H1 (cell line): ENCODE results near the gene CHRNA10. TPM values are rescaled to one million over a fixed set of nuclear protein-coding genes. Genes with fewer than 3 reads are reported as not detected.
A peak's percentile ranks its signal among the peaks of the same experiment; 100 is the strongest.

Experiments used
- CTCF ChIA-PET: fragments of 300-600 bp; sonication (Branson Sonifier 250); formaldehyde crosslinking; loops from one replicate; lab custom pipeline; 2021; ENCODE audit not compliant: partially characterized antibody; lab: Charles Lee
- POLR2A ChIA-PET: fragments of 300-600 bp; sonication (Branson Sonifier 250); formaldehyde crosslinking; loops from one replicate; lab custom pipeline; 2021; ENCODE audit warnings: inconsistent platforms; ENCODE audit not compliant: partially characterized antibody; lab: Charles Lee
- DNase-seq, 2 experiments: peaks; one replicate each; pipeline versions ENCODE4 v3.0.0 to v3.0.0-alpha.2; 2010 to 2022; ENCODE audit warnings: low spot score in 2 of 2, low read depth in 1 of 2, mixed read lengths in 1 of 2
- FAIRE-seq: peaks from 2 replicates; lab custom pipeline; 2011; peaks lifted over from hg19 to GRCh38; lab: Jason Lieb, UNC
- H2AFZ ChIP-seq: 2 replicates; pipeline ENCODE4 v1.8.1; 2012; ENCODE audit warnings: low read length, inconsistent platforms
- H2AK5ac ChIP-seq: 2 replicates; pipeline ENCODE4 v1.6.1; 2013; ENCODE audit warnings: low read depth, low read length
- H2BK120ac ChIP-seq: replicated peaks from 2 replicates; pipeline ENCODE3; 2013; ENCODE audit warnings: low read depth, low read length, inconsistent platforms
- H2BK12ac ChIP-seq: 2 replicates; pipeline ENCODE4 v1.6.1; 2013; ENCODE audit warnings: low read depth, low read length
- H2BK15ac ChIP-seq: 2 replicates; pipeline ENCODE4 v1.6.1; 2013; ENCODE audit warnings: low read length
- H2BK20ac ChIP-seq: 2 replicates; pipeline ENCODE4 v1.6.1; 2013; ENCODE audit warnings: low read length
- H2BK5ac ChIP-seq: 2 replicates; pipeline ENCODE4 v1.6.1; 2013; ENCODE audit warnings: low read depth, low read length
- H3K14ac ChIP-seq: 2 replicates; pipeline ENCODE4 v1.6.1; 2013; ENCODE audit warnings: inconsistent platforms; ENCODE audit not compliant: insufficient read length
- H3K18ac ChIP-seq: 2 replicates; pipeline ENCODE4 v1.6.1; 2013; ENCODE audit warnings: low read length; ENCODE audit errors: extremely low read depth
- H3K23ac ChIP-seq: 2 replicates; pipeline ENCODE4 v1.6.1; 2013; ENCODE audit warnings: inconsistent platforms; ENCODE audit not compliant: insufficient read length
- H3K23me2 ChIP-seq: 2 replicates; pipeline ENCODE4 v1.6.1; 2013; ENCODE audit warnings: low read depth, low read length
- H3K27ac ChIP-seq: 2 replicates; pipeline ENCODE4 v1.6.1; 2011; ENCODE audit warnings: low read depth, low read length, inconsistent platforms
- H3K27me3 ChIP-seq, 4 experiments: replicated peaks in 1 of 4; 1 replicate in 1 of 4; 2 replicates in 3 of 4; pipeline versions ENCODE4 v1.6.1 to v1.8.1; 2011 to 2013; ENCODE audit warnings: low read length in 3 of 4, mild to moderate bottlenecking in 3 of 4, inconsistent platforms in 2 of 4, mixed read lengths in 2 of 4, moderate library complexity in 1 of 4; ENCODE audit not compliant: control insufficient read depth in 3 of 4, insufficient read depth in 3 of 4; ENCODE audit errors: extremely low read depth in 1 of 4
- H3K36me3 ChIP-seq, 4 experiments: 2 replicates each; pipeline versions ENCODE4 v1.6.1 to v1.8.1; 2011 to 2013; ENCODE audit warnings: mild to moderate bottlenecking in 4 of 4, low read length in 3 of 4, moderate library complexity in 2 of 4, control low read depth in 1 of 4, inconsistent platforms in 1 of 4; ENCODE audit not compliant: insufficient read depth in 4 of 4, control insufficient read depth in 2 of 4
- H3K4ac ChIP-seq: replicated peaks from 2 replicates; pipeline ENCODE3; 2013; ENCODE audit warnings: low read length, low read depth, mixed read lengths, inconsistent platforms; ENCODE audit not compliant: insufficient read length
- H3K4me1 ChIP-seq, 4 experiments: replicated peaks in 1 of 4; 1 replicate in 1 of 4; 2 replicates in 3 of 4; pipeline versions ENCODE4 v1.6.1 to v1.8.1; 2011 to 2013; ENCODE audit warnings: low read length in 3 of 4, inconsistent platforms in 2 of 4, mixed read lengths in 1 of 4; ENCODE audit not compliant: insufficient read depth in 4 of 4, control insufficient read depth in 3 of 4
- H3K4me2 ChIP-seq, 2 experiments: 2 replicates each; pipeline versions ENCODE4 v1.6.1 to v1.8.1; 2011 to 2013; ENCODE audit warnings: low read depth in 2 of 2, low read length in 2 of 2, control low read depth in 1 of 2, inconsistent platforms in 1 of 2, mild to moderate bottlenecking in 1 of 2; ENCODE audit not compliant: insufficient read depth in 1 of 2
- H3K4me3 ChIP-seq, 4 experiments: fragments of 200-600, 300-600 bp in 1 of 4; sonication (generic), shearing (Covaris generic), sonication (Bioruptor Twin) in 1 of 4; 2 replicates each; pipeline versions ENCODE4 v1.5.1 to v1.8.1; 2011 to 2016; ENCODE audit warnings: low read length in 4 of 4, low read depth in 3 of 4, control low read depth in 2 of 4, inconsistent platforms in 2 of 4, mild to moderate bottlenecking in 2 of 4, mixed read lengths in 1 of 4, moderate library complexity in 1 of 4; ENCODE audit not compliant: insufficient read depth in 2 of 4; ENCODE audit errors: extremely low read depth in 1 of 4
- H3K56ac ChIP-seq: replicated peaks from 2 replicates; pipeline ENCODE3; 2013; ENCODE audit warnings: low read depth, mild to moderate bottlenecking, mixed read lengths, low read length, inconsistent platforms; ENCODE audit not compliant: insufficient read length
- H3K79me1 ChIP-seq: 2 replicates; pipeline ENCODE4 v1.6.1; 2013; ENCODE audit warnings: low read depth, low read length, control low read depth
- H3K79me2 ChIP-seq, 2 experiments: 2 replicates each; pipeline versions ENCODE4 v1.6.1 to v1.8.1; 2012 to 2013; ENCODE audit warnings: low read length in 2 of 2, mild to moderate bottlenecking in 2 of 2, inconsistent platforms in 1 of 2; ENCODE audit not compliant: insufficient read depth in 2 of 2, control insufficient read depth in 1 of 2
- H3K9ac ChIP-seq, 4 experiments: replicated peaks in 1 of 4; 1 replicate in 1 of 4; 2 replicates in 3 of 4; pipeline versions ENCODE4 v1.6.1 to v1.8.1; 2011 to 2013; ENCODE audit warnings: low read depth in 3 of 4, low read length in 3 of 4, control low read depth in 2 of 4, mild to moderate bottlenecking in 2 of 4, moderate library complexity in 2 of 4, inconsistent platforms in 1 of 4; ENCODE audit errors: extremely low read depth in 1 of 4
- H3K9me3 ChIP-seq, 2 experiments: 2 replicates each; pipeline versions ENCODE4 v1.6.1 to v1.8.1; 2012 to 2013; ENCODE audit warnings: mild to moderate bottlenecking in 2 of 2, moderate library complexity in 2 of 2, control low read depth in 1 of 2, inconsistent platforms in 1 of 2, low read depth in 1 of 2, low read length in 1 of 2, mixed read lengths in 1 of 2; ENCODE audit not compliant: insufficient read depth in 2 of 2
- H4K20me1 ChIP-seq, 2 experiments: replicated peaks in 1 of 2; 2 replicates each; pipeline versions ENCODE3 to v1.8.1; 2011 to 2013; ENCODE audit warnings: inconsistent platforms in 2 of 2, low read length in 2 of 2, mild to moderate bottlenecking in 1 of 2; ENCODE audit not compliant: insufficient read depth in 2 of 2, control insufficient read depth in 1 of 2
- H4K5ac ChIP-seq: 2 replicates; pipeline ENCODE4 v1.6.1; 2013; ENCODE audit warnings: low read length, low read depth, mixed read lengths, inconsistent platforms; ENCODE audit not compliant: insufficient read length
- H4K8ac ChIP-seq: 2 replicates; pipeline ENCODE4 v1.8.0; 2013; ENCODE audit warnings: mild to moderate bottlenecking, moderate library complexity, low read length, inconsistent platforms; ENCODE audit not compliant: insufficient read depth; ENCODE audit errors: extremely low read depth
- H4K91ac ChIP-seq: replicated peaks from 2 replicates; pipeline ENCODE3; 2013; ENCODE audit warnings: low read length, mixed read lengths, inconsistent platforms; ENCODE audit not compliant: insufficient read length
- BRCA1 ChIP-seq: IDR thresholded peaks from 2 replicates; pipeline ENCODE4 v1.6.1; 2012; ENCODE audit warnings: low read depth, low read length, improper control_type of control experiment
- CTBP2 ChIP-seq: IDR thresholded peaks from 2 replicates; pipeline ENCODE4 v1.7.0; 2011; ENCODE audit warnings: borderline replicate concordance, mild to moderate bottlenecking, moderate library complexity, mixed read lengths, low read length; ENCODE audit not compliant: insufficient read depth, insufficient read length
- EGR1 ChIP-seq: IDR thresholded peaks from 2 replicates; pipeline ENCODE4 v1.6.1; 2011; ENCODE audit warnings: low read depth, low read length, borderline replicate concordance
- RFX5 ChIP-seq: IDR thresholded peaks from 2 replicates; pipeline ENCODE4 v1.6.1; 2011; ENCODE audit warnings: low read depth, low read length, improper control_type of control experiment, borderline replicate concordance
- SIRT6 ChIP-seq: IDR thresholded peaks from one replicate; pipeline ENCODE4 v1.7.1; 2012; ENCODE audit warnings: low read length, inconsistent platforms
- SP2 ChIP-seq: IDR thresholded peaks from 2 replicates; pipeline ENCODE4 v1.6.1; 2012; ENCODE audit warnings: mild to moderate bottlenecking, low read length, inconsistent platforms
- TBP ChIP-seq: IDR thresholded peaks from 2 replicates; pipeline ENCODE4 v1.6.1; 2011; ENCODE audit warnings: low read depth, low read length, improper control_type of control experiment
- ZNF274 ChIP-seq: IDR thresholded peaks from 2 replicates; pipeline ENCODE4 v1.7.0; 2012; ENCODE audit warnings: low read length, borderline replicate concordance; ENCODE audit errors: extremely low read depth
- WGBS, 2 experiments: shearing (Covaris generic) in 1 of 2; methylation state at CpG; one replicate each; pipeline versions ENCODE4 v1.1.6 to v1.1.7; 2013 to 2015; ENCODE audit warnings: low lambda C conversion rate in 2 of 2, mixed read lengths in 2 of 2, inconsistent platforms in 1 of 2, low coverage in 1 of 2, missing lambda C conversion rate in 1 of 2; ENCODE audit not compliant: insufficient replicate concordance in 2 of 2, insufficient coverage in 1 of 2, insufficient read length in 1 of 2; ENCODE audit errors: extremely low coverage in 1 of 2, missing lambda C conversion rate in 1 of 2; 5-methylcytosine and 5-hydroxymethylcytosine counted together
- polyA plus RNA-seq, 7 experiments: library from polyadenylated mRNA; depleted of rRNA in 3 of 7; stranded (reverse) in 5 of 7; unstranded in 2 of 7; fragments of >200 nt in 5 of 7; fragments of 200-250 nt in 2 of 7; gene quantifications; 1 replicate in 5 of 7; 2 replicates in 1 of 7; 4 replicates in 1 of 7; pipeline versions ENCODE4 v1.2.1 to v1.2.3, GENCODE V29; 2011 to 2013; ENCODE audit warnings: missing spikeins in 2 of 7, mixed read lengths in 2 of 7
- total RNA-seq: library from RNA; stranded (reverse); fragmentation: NEBNext Ultra II Directional; extraction: Animal tissue kit (Norgen Biotek cat#: 25700); gene quantifications from 2 replicates; pipeline ENCODE4 v1.2.1, GENCODE V29; 2021

Gene CHRNA10
- total and polyA plus RNA-seq, 2 of the 8 experiments (the other 6 are each of a cell fraction or from before 2014, with no cell fraction given) = 0.68 to 1.3 TPM

GRCh38 chr11:3615998-3616397, 55.2 kb downstream of the CHRNA10 start:
- FAIRE-seq = no peak
- CTCF ChIA-PET = interaction anchor here (0.5 to 1.6 kb wide), 4 partner anchors 10 to 51 kb away, joined by 3 to 4 read pairs (median 3); no protein-coding TSS in a partner anchor
- peaks cover 0 to 2% (median 0%) of the 10 kb centered on the region in 4 experiments; a peak in 3 of 7 replicates for H3K4me1 ChIP-seq

More at GRCh38 chr11:3615998-3616397, 55.2 kb downstream of the CHRNA10 start:
- Histone ChIP-seq H3K4me2 (no peak overlapping the region), H3K18ac (no peak overlapping the region; the same call in 1 of the 2 replicates), H3K14ac (no peak overlapping the region), H2AFZ (no peak overlapping the region), H3K27ac (no peak overlapping the region), H3K4ac (peak overlapping the region; percentile 6), H3K79me1 (no peaks in the 10 kb centered on the region), H3K27me3 (no peaks in the 10 kb centered on the region), H2BK20ac (peak overlapping the region; percentile 61; the same call in 1 of the 2 replicates), H3K23ac (no peak overlapping the region), H2BK120ac (no peak overlapping the region), H2AK5ac (no peak overlapping the region), H4K8ac (peak overlapping the region; percentile 72), H3K23me2 (no peaks in the 10 kb centered on the region; the same call in 1 of the 2 replicates), H4K5ac (no peak overlapping the region), H2BK5ac (peak overlapping the region; percentile 82), H3K79me2 (no peaks in the 10 kb centered on the region), H4K91ac (peak overlapping the region; percentile 81), H3K36me3 (no peaks in the 10 kb centered on the region), H3K9me3 (0 out of 4 replicates have a peak, but pooled peaks cover 0 to 3% of the 10 kb centered on the region in 2 experiments), H3K9ac (no peak overlapping the region), H2BK12ac (0 out of 2 replicates have a peak overlapping the region, but pooled peaks have one; percentile 27), H3K4me3 (no peak overlapping the region), H4K20me1 (no peaks in the 10 kb centered on the region), H2BK15ac (no peak overlapping the region), H3K56ac (no peak overlapping the region)
- DNase-seq = no peak
- POLR2A ChIA-PET = no interaction called here
- 86% methylated on average over 6 of the region's 6 CpGs; no CpG with 5 or more reads in 1 of the 2 experiments for WGBS, 2 experiments
- TF ChIP-seq TBP (no peak), EGR1 (no peak), RFX5 (no peak), ZNF274 (no peak), SP2 (no peak), CTBP2 (no peak), SIRT6 (no peak), BRCA1 (no peak)
